T-helper 1 cell (primary cell): ENCODE measurements around the gene VAT1L.
"Not testable (repeated sequence)": the region's sequence is repeated elsewhere in the genome, so short reads cannot be mapped to it uniquely, and the experiment has no call there.

Source experiments
- DNase-seq, 5 donors: peaks; one replicate each; pipeline ENCODE4 v3.0.0-alpha.2; 2012 to 2020

VAT1L gene

GRCh38 chr16:77962689-77963088 is 174.3 kb downstream of the VAT1L start:
- no peak for DNase-seq

- DNase-seq = no peak
These were observed 175.1 kb downstream of the VAT1L start for GRCh38 chr16:77963185-77964044.

GRCh38 chr16:77965346-77965745 is 177.0 kb downstream of the VAT1L start:
- DNase-seq = no peak

- DNase-seq = no peak
These were observed 178.9 kb downstream of the VAT1L start for GRCh38 chr16:77967054-77967904.

- no peak for DNase-seq
These were observed 181.5 kb downstream of the VAT1L start for GRCh38 chr16:77969861-77970260.

- no peak for DNase-seq
These were observed 182.0 kb downstream of the VAT1L start for GRCh38 chr16:77970371-77970770.

GRCh38 chr16:77971306-77972061 is 183.1 kb downstream of the VAT1L start:
- peak; percentile 44 to 67 (median 54) for DNase-seq

GRCh38 chr16:77972062-77972392 is 183.7 kb downstream of the VAT1L start:
- DNase-seq = no peak

- no peak for DNase-seq
These were observed 186.5 kb downstream of the VAT1L start for GRCh38 chr16:77974883-77975282.

GRCh38 chr16:77975942-77976341 is 187.6 kb downstream of the VAT1L start:
- DNase-seq = no peak

GRCh38 chr16:77977339-77977738 is 189.0 kb downstream of the VAT1L start:
- no peak for DNase-seq

GRCh38 chr16:77985111-77985510 is 196.7 kb downstream of the VAT1L start:
- no peak for DNase-seq

- no peak for DNase-seq
These were observed 197.8 kb downstream of the VAT1L start for GRCh38 chr16:77986011-77986740.

GRCh38 chr16:77987810-77988209 is 199.4 kb downstream of the VAT1L start:
- DNase-seq = no peak

GRCh38 chr16:77989846-77990245 is 201.5 kb downstream of the VAT1L start:
- DNase-seq = no peak

GRCh38 chr16:77991701-77992100 is 203.3 kb downstream of the VAT1L start:
- no peak for DNase-seq

GRCh38 chr16:77992381-77992780 is 204.0 kb downstream of the VAT1L start:
- DNase-seq = not testable (repeated sequence)

- DNase-seq = no peak
These were observed 205.0 kb downstream of the VAT1L start for GRCh38 chr16:77993111-77993985.

- no peak for DNase-seq
These were observed 207.6 kb downstream of the VAT1L start for GRCh38 chr16:77995843-77996455.

- no peak for DNase-seq
These were observed 210.1 kb downstream of the VAT1L start for GRCh38 chr16:77998350-77999023.
